GM12875 (cell line): ENCODE data around the gene WWOX.

ENCODE experiments used
- H3K4me3 ChIP-seq: one replicate; pipeline ENCODE4 v1.5.1; 2011; ENCODE audit warnings: low read depth, low read length, control low read depth
- TF ChIP-seq, protein P1 (sequence below): IDR thresholded peaks from 2 replicates; pipeline ENCODE4 v1.5.1; 2011; ENCODE audit warnings: low read depth, mild to moderate bottlenecking, control low read depth, inconsistent platforms, low read length, moderate library complexity, borderline replicate concordance; ENCODE audit not compliant: insufficient read depth

WWOX gene

DNA sequence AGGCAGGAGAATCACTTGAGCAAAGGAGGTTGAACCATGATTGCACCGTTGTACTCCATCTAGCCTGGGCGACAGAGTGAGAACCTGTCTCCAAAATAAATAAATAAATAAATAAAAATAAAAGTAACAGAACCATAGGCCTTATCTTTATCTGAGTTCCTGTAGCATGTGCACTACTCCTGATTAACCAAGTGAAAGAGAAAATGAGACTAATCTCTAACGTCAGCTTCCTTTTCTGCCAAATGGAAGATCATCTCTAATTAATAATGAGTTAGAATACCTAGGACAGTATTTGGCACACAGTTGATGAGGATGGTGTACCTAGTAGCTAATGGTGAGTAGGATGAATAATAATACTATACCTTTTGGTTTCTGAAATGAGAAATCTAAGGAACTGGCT, 520.4 kb downstream of the WWOX start:
- H3K4me3 ChIP-seq = no peak overlapping the region
- TF ChIP-seq, protein P1, sequence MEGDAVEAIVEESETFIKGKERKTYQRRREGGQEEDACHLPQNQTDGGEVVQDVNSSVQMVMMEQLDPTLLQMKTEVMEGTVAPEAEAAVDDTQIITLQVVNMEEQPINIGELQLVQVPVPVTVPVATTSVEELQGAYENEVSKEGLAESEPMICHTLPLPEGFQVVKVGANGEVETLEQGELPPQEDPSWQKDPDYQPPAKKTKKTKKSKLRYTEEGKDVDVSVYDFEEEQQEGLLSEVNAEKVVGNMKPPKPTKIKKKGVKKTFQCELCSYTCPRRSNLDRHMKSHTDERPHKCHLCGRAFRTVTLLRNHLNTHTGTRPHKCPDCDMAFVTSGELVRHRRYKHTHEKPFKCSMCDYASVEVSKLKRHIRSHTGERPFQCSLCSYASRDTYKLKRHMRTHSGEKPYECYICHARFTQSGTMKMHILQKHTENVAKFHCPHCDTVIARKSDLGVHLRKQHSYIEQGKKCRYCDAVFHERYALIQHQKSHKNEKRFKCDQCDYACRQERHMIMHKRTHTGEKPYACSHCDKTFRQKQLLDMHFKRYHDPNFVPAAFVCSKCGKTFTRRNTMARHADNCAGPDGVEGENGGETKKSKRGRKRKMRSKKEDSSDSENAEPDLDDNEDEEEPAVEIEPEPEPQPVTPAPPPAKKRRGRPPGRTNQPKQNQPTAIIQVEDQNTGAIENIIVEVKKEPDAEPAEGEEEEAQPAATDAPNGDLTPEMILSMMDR = no peak

DNA sequence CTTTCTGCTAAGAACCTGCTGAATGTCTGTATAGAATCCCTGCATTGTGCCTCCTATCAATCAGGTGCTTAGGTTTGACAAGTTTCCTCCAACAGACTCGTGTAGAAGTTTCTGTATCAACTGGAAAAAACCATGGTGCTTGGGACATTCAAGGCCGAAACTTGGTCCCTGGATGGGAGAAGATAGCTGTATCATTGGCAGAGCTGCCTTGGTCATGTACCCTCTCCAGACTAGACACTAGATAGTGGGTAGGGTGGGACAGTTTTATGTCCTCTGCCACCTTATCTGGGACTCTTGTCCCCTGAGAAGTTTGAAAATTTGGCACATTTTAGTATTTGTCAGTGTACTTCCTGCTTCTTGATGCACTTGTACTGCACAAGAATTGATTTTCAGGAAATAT, 520.8 kb downstream of the WWOX start:
- TF ChIP-seq, protein P1 = no peak
- no peak overlapping the region for H3K4me3 ChIP-seq

DNA sequence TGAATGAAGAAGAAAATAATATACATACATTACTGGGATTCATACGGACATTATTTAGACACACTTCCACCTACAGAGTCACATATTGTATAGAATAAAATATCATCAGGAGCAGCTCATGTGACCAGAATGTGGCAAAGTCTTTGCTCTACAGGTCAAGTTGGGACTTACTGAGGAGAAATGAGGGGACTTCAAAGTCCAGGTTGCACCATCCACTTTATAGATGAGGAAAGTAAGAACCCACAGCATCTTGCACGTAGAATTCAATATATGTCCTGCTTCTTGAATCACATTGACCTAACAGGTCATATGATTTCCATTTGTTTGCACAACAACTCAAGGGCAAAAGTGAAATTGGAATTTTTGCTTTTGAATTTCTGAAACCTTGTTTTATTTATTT, 524.3 kb downstream of the WWOX start:
- H3K4me3 ChIP-seq = no peak overlapping the region
- TF ChIP-seq, protein P1 = no peak

DNA sequence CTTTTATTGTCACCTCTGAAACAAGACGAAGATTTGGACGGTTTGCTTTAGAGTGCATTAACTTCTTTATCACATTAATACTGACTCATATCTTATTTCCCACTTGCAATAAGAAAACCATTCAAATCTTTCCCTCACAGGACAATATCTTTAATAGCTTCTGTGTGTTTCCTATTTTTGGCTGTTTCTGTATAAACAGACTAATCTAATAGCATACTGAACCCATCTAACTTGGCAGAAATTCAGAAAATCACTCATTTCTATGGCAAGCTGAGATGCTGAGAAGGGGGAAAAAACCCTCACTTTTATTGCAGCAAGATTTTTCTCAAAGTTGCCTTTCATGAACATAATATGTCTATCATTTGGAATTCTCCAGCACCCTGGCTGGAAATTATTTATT, 524.9 kb downstream of the WWOX start:
- TF ChIP-seq, protein P1 = no peak
- no peak overlapping the region for H3K4me3 ChIP-seq

DNA sequence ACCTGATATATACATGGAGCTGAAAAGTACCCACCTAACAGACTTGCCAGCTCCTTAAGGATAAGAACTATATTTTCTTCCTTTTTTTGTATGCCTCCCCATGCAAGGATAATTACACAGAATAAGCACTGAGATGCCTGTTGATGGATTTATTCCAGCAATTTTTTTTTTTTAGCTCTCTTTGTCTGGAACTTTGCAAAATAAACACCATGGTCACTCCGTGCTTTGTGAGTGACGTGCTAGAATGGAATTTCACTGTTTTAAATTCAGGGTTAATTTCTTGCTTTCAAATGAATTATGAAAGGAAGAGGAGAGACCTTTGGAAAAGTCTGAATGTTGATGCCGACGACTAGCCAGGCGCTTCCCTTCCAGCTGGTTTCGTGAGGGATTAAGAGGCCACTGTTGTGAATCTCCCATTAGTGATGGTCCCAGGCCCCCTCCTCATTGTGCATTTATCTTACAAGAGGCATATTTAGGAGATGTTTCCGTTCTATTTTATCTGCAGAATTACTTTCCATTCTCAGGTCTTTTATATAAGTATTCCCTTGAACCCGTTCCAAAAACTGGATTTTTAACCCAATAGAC, 529.1 kb downstream of the WWOX start:
- TF ChIP-seq, protein P1 = no peak
- H3K4me3 ChIP-seq = no peak overlapping the region

DNA sequence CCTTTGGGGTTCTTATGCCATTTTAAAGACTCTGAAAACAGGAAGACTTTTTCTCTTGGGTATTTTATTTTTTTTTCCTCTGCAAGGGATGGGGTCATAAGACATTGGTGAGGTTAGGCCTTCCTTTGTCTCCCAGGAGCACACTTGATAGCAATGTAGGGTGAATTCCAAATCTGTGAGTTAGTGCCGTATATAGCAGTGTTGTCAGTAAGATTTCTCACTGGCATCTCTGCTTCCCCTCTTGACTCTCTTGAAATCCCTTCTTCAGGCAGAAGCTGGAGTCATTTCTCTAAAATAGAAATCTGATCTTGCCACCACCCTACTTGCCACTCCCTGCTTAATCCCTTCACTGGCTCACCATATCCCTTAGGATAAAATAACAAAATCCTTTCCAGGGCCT, 529.7 kb downstream of the WWOX start:
- TF ChIP-seq, protein P1 = no peak
- no peak overlapping the region for H3K4me3 ChIP-seq

DNA sequence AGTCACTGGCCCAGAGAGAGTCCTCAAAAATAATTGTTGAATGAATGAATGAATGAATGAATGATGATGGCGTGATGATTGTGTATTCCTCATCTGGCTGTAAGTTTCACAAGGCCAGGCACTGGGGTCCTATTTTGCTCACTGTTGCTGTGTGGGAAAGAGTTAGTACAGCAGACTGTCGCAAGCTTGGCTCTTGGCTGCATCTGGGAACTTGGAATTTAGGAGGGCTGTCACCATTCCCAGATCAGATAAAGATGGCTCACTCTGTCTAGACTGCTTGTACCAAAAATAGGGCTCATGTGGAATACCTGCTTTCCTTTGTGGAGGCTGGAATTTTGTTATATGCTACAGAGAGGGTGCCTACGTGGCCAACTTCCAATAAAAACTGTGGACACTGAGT, 530.6 kb downstream of the WWOX start:
- no peak overlapping the region for H3K4me3 ChIP-seq
- TF ChIP-seq, protein P1 = no peak
